Measurements from ENCODE around the gene RNF224. TPM values are rescaled to one million over a fixed set of nuclear protein-coding genes. Genes with fewer than 3 reads are reported as not detected.

The RNF224 gene
- total RNA-seq, 4 donors from 2014 or later: not detected

- TF ChIP-seq CTCF (IDR thresholded peaks at IDR 0.05; ENCODE audit: low read depth): no peak
These were observed 8.3 kb downstream of the RNF224 start for GRCh38 chr9:137235424-137236237.

GRCh38 chr9:137236238-137236935 is 9.1 kb downstream of the RNF224 start:
- TF ChIP-seq CTCF (IDR thresholded peaks at IDR 0.05; ENCODE audit: low read depth): no peak

DNA sequence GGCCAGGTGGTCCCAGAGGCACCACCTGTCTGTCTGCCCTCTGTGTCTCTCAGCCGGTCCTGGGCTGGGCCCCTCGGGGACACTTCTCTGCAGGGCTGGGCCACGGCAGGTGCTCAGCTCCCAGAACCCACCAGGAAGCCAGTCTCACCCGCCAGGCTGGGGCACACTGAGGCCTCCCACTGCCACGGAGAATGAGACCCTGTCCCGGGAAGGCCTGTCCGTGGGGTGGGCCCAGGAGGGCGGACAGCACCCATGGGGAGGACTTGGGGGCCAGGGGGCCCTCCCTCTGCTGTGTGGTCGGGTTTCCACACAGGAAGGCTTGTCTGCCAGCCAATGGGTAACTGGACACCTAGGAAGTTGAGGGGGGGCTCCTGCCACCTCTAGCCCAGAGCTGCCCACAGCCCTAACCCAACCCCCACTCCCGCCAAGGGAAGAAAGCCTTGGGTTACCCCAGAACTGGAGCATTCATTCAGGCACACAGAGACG is 9.7 kb downstream of the RNF224 start:
- TF ChIP-seq CTCF (IDR thresholded peaks at IDR 0.05; ENCODE audit: low read depth): no peak

DNA sequence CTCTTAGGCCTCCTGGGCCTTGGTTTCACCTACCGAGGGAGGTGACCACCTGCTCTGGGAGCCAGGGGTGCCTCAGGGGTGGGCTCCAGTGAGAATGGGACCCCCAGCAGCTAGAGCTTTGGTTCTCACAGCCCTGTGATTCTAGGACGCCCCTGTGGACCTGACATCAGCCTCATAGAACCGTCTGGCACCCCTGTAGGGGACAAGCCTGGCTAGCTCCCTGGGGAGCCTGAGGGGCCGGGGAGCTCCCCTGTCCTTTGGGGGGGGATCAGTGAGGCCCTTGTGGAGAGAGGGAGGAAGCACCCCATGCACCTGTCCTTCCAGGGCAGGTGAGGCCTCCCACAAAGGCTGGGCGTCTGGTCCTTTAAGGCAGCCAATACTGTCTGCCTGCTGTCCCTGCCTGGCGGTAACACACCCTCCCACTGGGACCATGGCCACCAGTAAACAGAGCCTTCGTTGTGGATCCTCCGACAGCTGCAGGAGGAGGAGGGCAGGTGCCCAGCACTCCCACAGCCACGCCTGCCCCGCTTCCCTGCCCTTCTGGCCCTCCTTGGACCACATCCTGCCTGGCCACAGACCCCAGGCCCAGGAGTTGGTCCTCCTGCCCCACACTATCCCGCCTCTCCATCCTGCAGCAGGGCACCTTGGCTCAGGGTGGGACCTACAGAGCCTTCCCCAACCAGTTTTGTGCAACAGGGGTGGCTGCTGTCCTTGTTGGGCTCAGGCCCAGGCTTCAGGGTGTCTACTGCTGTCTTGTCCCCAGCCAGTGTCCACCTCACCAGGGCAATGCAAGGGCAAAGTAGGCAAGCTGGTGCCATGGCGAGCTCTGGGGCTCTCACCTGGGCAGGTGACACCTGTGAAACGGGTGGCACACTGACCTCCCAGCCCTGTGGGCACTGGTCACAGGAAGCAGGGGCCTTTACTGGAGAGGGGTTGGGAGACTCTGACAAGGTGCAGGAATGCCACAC is 10.7 kb downstream of the RNF224 start:
- TF ChIP-seq CTCF (IDR thresholded peaks at IDR 0.05; ENCODE audit: low read depth): no peak

DNA sequence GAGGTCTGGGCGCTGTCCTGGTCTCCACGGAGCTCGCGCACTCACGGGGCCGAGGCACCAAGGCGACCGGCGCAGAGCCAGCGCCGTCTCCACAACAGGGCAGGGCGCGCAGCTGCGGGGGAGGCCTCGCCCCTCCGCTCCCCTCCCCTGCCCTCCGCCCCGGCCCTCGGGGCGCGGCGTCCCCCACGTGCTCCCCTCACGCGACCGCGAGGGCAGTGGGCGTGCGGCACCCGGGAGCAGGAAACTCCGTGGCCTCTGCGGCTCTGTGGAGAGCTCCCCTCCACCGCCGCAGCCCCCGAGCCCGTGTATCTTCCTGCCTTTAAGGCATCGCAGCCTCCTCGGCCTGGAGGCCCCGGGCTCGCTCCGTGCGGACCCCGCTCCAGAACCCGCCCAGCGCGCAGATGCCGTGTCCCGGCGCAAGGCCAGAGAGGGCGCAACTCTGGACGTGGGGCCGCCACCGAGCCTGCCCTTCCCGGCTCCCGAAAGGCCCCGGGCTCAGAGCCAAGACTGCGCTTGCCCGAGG is 13.1 kb downstream of the RNF224 start:
- no peak for TF ChIP-seq CTCF (IDR thresholded peaks at IDR 0.05; ENCODE audit: low read depth)

DNA sequence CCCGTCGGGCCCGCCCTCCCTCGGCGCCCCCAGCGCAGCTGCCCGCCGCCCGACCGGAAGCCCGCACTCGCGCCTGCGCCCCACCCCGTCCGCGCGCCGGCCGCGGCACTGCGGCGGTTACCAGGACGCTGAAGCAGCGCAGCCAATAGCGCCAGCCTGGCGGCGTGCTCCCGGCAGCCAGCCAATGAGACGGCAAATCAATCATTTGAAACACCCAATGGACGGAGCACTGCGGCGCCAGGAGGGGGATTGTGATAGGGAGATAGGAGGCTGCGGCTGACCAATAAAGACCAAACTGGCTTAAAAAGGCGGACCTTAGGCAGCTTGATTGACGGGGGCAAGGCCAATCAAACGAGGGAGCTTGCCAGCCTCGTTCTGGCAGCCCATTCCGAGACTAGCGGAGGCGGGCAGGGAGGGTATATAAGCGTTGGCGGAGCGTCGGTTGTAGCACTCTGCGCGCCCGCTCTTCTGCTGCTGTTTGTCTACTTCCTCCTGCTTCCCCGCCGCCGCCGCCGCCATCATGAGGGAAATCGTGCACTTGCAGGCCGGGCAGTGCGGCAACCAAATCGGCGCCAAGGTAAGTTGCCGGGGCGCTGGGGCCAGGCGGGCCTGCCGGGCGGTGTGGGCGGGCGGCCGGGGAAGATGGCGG is 13.7 kb downstream of the RNF224 start, which contains the start of gene TUBB4B:
Gene TUBB4B (plus strand): TSS at position 447 of the 649 bp plus-strand sequence. CDS start 74 bp downstream, at position 521.
- no peak for TF ChIP-seq CTCF (IDR thresholded peaks at IDR 0.05; ENCODE audit: low read depth)
